HepG2 (cell line): ENCODE data around the gene MTOR. TPM values are rescaled to one million over a fixed set of nuclear protein-coding genes. Genes with fewer than 3 reads are reported as not detected.
A peak's percentile ranks its signal among the peaks of the same experiment; 100 is the strongest.

Experiments used
- ARNT ChIP-seq: fragments of 450-650 bp; IDR thresholded peaks from 2 replicates; pipeline ENCODE4 v1.6.1; 2017
- ELF1 ChIP-seq: sonication (generic); formaldehyde crosslinking; IDR thresholded peaks from 2 replicates; pipeline ENCODE4 v1.4.0; 2020; ENCODE audit warnings: missing genetic modification reagents
- HCFC1 ChIP-seq: fragments of 150-350 bp; IDR thresholded peaks from 2 replicates; pipeline ENCODE4 v1.6.1; 2014; ENCODE audit warnings: low read depth, low read length
- KDM2A ChIP-seq: sonication (generic); formaldehyde crosslinking; IDR thresholded peaks from 2 replicates; pipeline ENCODE4 v1.4.0; 2020; ENCODE audit warnings: low read depth, missing genetic modification reagents, borderline replicate concordance
- MAFK ChIP-seq, 2 experiments: IDR thresholded peaks in 1 of 2; conservative IDR thresholded peaks in 1 of 2; 2 replicates each; pipeline ENCODE4 v1.6.1; 2011; ENCODE audit warnings: improper control_type of control experiment in 2 of 2, low read length in 2 of 2
- SYNCRIP ChIP-seq: fragments of 200-400 bp; formaldehyde crosslinking; IDR thresholded peaks from 2 replicates; pipeline ENCODE4 v1.6.1; 2018; ENCODE audit warnings: mild to moderate bottlenecking, low read depth, low read length; ENCODE audit not compliant: insufficient read depth
- TOE1 ChIP-seq: sonication (generic); formaldehyde crosslinking; IDR thresholded peaks from 2 replicates; pipeline ENCODE4 v1.4.0; 2020; ENCODE audit warnings: mild to moderate bottlenecking, missing genetic modification reagents
- TP53 ChIP-seq: sonication (generic); formaldehyde crosslinking; conservative IDR thresholded peaks from 2 replicates; pipeline ENCODE4 v1.4.0; 2020; ENCODE audit warnings: missing genetic modification reagents
- U2AF1 ChIP-seq: fragments of 200-400 bp; formaldehyde crosslinking; optimal IDR thresholded peaks from 2 replicates; pipeline ENCODE3; 2017; ENCODE audit warnings: mild to moderate bottlenecking, low read depth, low read length
- ZBTB1 ChIP-seq: sonication (generic); formaldehyde crosslinking; IDR thresholded peaks from 2 replicates; pipeline ENCODE4 v1.4.0; 2020; ENCODE audit warnings: missing genetic modification reagents, borderline replicate concordance
- ZBTB34 ChIP-seq: sonication (generic); formaldehyde crosslinking; IDR thresholded peaks from 2 replicates; pipeline ENCODE4 v1.8.0; 2022; ENCODE audit warnings: mild to moderate bottlenecking, missing genetic modification reagents
- ZMYM4 ChIP-seq: sonication (generic); formaldehyde crosslinking; IDR thresholded peaks from 2 replicates; pipeline ENCODE4 v1.8.1; 2023; ENCODE audit warnings: mild to moderate bottlenecking, missing genetic modification reagents
- ZNF281 ChIP-seq: sonication (generic); formaldehyde crosslinking; IDR thresholded peaks from 2 replicates; pipeline ENCODE4 v1.4.0; 2020; ENCODE audit warnings: missing genetic modification reagents, borderline replicate concordance
- ZNF446 ChIP-seq: sonication (generic); formaldehyde crosslinking; IDR thresholded peaks from 2 replicates; pipeline ENCODE4 v1.5.0; 2020; ENCODE audit warnings: mild to moderate bottlenecking, missing genetic modification reagents
- ZNF597 ChIP-seq: sonication (generic); formaldehyde crosslinking; IDR thresholded peaks from 2 replicates; pipeline ENCODE4 v1.5.0; 2020; ENCODE audit warnings: missing genetic modification reagents
- ZNF674 ChIP-seq: sonication (generic); formaldehyde crosslinking; IDR thresholded peaks from 2 replicates; pipeline ENCODE4 v1.5.0; 2020; ENCODE audit warnings: low read depth, mild to moderate bottlenecking, missing genetic modification reagents
- ZNF737 ChIP-seq: sonication (generic); formaldehyde crosslinking; IDR thresholded peaks from 2 replicates; pipeline ENCODE4 v1.5.0; 2020; ENCODE audit warnings: missing genetic modification reagents, mild to moderate bottlenecking, borderline replicate concordance
- ZNF747 ChIP-seq: sonication (generic); formaldehyde crosslinking; IDR thresholded peaks from 2 replicates; pipeline ENCODE4 v1.8.1; 2023; ENCODE audit warnings: missing genetic modification reagents, mild to moderate bottlenecking, borderline replicate concordance
- ZSCAN20 ChIP-seq: sonication (generic); formaldehyde crosslinking; IDR thresholded peaks from 2 replicates; pipeline ENCODE4 v1.4.0; 2020; ENCODE audit warnings: missing genetic modification reagents, mild to moderate bottlenecking, borderline replicate concordance
- polyA plus RNA-seq, 8 experiments: library from polyadenylated mRNA; depleted of rRNA in 3 of 8; stranded (reverse) in 7 of 8; unstranded in 1 of 8; fragments of >200 nt; fragmentation: Illumina TruSeq in 4 of 8; extraction: Trizol in 4 of 8; gene quantifications; 2 replicates each; pipeline versions ENCODE4 v1.2.1 to v1.2.3, GENCODE V29; 2011 to 2016; ENCODE audit warnings: low read depth in 4 of 8, missing spikeins in 1 of 8, mixed read lengths in 1 of 8; ENCODE audit not compliant: insufficient read depth in 1 of 8
- total RNA-seq, 5 experiments: library from RNA; depleted of rRNA; stranded (reverse); fragments of >200 nt; fragmentation: Illumina TruSeq; extraction: Trizol; gene quantifications; 2 replicates each; pipeline ENCODE4 v1.2.3, GENCODE V29; 2016; ENCODE audit warnings: low read depth in 1 of 5
- TF ChIP-seq, protein P1 (sequence below): sonication (generic); formaldehyde crosslinking; IDR thresholded peaks from 2 replicates; pipeline ENCODE4 v1.4.0; 2020; ENCODE audit warnings: missing genetic modification reagents, borderline replicate concordance
- TF ChIP-seq, protein P2 (sequence below): sonication (generic); formaldehyde crosslinking; conservative IDR thresholded peaks from 2 replicates; pipeline ENCODE4 v1.8.0; 2022; ENCODE audit warnings: missing genetic modification reagents

MTOR gene
- total and polyA plus RNA-seq, 2 of the 13 experiments (the other 11 are each of a cell fraction or from before 2014, with no cell fraction given): 24.6 to 34.6 TPM

DNA sequence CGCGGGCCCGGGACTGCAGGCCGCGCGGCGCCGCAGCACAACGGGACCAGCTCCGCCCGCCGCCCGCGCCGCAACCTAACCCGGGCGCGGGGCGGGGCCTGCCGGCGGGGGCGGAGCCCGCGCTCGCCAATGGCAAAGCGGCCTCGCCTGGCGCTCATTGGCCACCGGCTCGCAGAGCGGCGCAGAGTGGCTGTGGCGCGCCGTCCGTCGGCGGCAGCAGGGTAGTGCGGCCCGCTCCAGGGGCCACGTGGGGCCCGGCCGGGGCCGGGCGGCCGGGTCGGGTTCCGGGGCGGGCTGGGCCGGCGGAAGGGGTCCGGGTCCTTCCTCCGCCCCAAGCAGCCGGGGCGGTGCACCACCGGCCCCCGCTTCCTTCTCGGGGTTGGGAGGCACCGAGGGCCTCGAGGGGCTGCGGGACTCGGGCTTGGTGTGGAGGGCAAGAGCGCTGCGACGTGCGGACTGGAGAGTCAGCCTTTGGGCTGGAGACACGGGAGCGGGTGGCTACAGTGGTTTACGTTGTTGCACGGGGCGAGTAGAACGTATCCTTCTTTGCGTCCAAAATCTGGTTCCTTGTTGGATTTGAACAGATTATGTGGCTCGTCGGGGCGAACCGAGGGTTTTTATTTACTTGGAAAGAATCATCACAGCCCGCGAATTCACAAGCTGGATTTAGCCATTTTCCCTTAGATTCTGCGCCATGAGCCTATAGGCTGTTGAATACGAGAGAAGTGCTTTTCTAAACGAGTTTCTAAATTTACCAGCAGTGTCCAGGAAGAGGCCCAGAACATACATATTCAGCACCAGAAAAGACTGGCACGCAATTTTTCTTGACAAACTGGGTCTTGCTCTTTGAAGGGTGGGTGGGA, 202.2 kb downstream of the MTOR start, which contains the start of gene SRM (continued):
- TF ChIP-seq, protein P1, sequence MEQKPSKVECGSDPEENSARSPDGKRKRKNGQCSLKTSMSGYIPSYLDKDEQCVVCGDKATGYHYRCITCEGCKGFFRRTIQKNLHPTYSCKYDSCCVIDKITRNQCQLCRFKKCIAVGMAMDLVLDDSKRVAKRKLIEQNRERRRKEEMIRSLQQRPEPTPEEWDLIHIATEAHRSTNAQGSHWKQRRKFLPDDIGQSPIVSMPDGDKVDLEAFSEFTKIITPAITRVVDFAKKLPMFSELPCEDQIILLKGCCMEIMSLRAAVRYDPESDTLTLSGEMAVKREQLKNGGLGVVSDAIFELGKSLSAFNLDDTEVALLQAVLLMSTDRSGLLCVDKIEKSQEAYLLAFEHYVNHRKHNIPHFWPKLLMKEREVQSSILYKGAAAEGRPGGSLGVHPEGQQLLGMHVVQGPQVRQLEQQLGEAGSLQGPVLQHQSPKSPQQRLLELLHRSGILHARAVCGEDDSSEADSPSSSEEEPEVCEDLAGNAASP (CRISPR knock-in tag): no peak
- TF ChIP-seq U2AF1 (no peak), ZNF597 (no peak), ELF1 (CRISPR knock-in tag) (peak; percentile 27), ARNT (no peak), TOE1 (CRISPR knock-in tag) (no peak; the same call in 1 of the 2 replicates), ZBTB34 (CRISPR knock-in tag) (no peak), MAFK (conservative IDR thresholded peaks at IDR 0.05 in 1 of 2, IDR thresholded peaks at IDR 0.05 in 1 of 2; ENCODE audit: low read length in 2 of 2) (no peak), TP53 (CRISPR knock-in tag) (0 out of 2 replicates have a peak, but pooled peaks have one; percentile 21), ZNF674 (no peak; the same call in 1 of the 2 replicates), SYNCRIP (no peak), ZNF281 (CRISPR knock-in tag) (no peak), ZBTB1 (CRISPR knock-in tag) (no peak), ZNF747 (CRISPR knock-in tag) (no peak), ZNF446 (CRISPR knock-in tag) (no peak), HCFC1 (no peak), ZSCAN20 (CRISPR knock-in tag) (no peak), KDM2A (CRISPR knock-in tag) (peak; percentile 68), ZNF737 (CRISPR knock-in tag) (no peak), ZMYM4 (CRISPR knock-in tag) (no peak)
- TF ChIP-seq, protein P2, sequence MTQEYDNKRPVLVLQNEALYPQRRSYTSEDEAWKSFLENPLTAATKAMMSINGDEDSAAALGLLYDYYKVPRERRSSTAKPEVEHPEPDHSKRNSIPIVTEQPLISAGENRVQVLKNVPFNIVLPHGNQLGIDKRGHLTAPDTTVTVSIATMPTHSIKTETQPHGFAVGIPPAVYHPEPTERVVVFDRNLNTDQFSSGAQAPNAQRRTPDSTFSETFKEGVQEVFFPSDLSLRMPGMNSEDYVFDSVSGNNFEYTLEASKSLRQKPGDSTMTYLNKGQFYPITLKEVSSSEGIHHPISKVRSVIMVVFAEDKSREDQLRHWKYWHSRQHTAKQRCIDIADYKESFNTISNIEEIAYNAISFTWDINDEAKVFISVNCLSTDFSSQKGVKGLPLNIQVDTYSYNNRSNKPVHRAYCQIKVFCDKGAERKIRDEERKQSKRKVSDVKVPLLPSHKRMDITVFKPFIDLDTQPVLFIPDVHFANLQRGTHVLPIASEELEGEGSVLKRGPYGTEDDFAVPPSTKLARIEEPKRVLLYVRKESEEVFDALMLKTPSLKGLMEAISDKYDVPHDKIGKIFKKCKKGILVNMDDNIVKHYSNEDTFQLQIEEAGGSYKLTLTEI (CRISPR knock-in tag): no peak
